ENCODE results near the gene NOL6.
"Not testable (repeated sequence)": the region's sequence is repeated elsewhere in the genome, so short reads cannot be mapped to it uniquely, and the experiment has no call there.

Gene NOL6

GRCh38 chr9:33435821-33436277 is 37.9 kb downstream of the NOL6 start:
- no peak for DNase-seq (ENCODE audit: low spot score)

GRCh38 chr9:33434317-33435105 is 39.2 kb downstream of the NOL6 start:
- DNase-seq (ENCODE audit: low spot score): no peak

GRCh38 chr9:33433871-33434270 is 39.9 kb downstream of the NOL6 start:
- no peak for DNase-seq (ENCODE audit: low spot score)

GRCh38 chr9:33431420-33431819 is 42.3 kb downstream of the NOL6 start:
- DNase-seq (ENCODE audit: low spot score): no peak

- no peak for DNase-seq (ENCODE audit: low spot score)
Observed at GRCh38 chr9:33430942-33431341, 42.8 kb downstream of the NOL6 start.

GRCh38 chr9:33429256-33429985 is 44.3 kb downstream of the NOL6 start:
- no peak for DNase-seq (ENCODE audit: low spot score)

DNA sequence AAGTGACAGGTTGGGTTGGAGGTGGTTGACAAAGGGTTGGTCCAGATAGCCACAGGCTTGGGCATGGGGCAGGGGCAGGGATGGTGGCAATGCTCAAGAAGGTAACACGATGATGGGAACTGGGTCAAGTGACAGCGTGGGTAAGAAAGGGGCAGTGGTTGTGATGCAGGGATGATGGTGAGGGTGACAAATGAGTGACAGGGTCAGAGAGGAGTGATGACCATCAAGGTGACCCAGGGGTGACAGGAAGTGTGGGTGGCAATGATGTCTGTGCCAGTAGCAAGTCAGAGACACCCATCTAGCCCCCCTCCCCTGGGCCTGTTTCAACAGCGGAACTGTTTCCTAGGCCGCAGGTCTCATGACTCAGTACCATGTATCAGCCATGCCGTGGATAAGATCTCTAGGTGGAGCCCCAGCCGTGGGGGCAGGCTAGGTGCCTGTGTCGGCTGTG is 46.9 kb downstream of the NOL6 start:
- DNase-seq (ENCODE audit: low spot score): no peak

DNA sequence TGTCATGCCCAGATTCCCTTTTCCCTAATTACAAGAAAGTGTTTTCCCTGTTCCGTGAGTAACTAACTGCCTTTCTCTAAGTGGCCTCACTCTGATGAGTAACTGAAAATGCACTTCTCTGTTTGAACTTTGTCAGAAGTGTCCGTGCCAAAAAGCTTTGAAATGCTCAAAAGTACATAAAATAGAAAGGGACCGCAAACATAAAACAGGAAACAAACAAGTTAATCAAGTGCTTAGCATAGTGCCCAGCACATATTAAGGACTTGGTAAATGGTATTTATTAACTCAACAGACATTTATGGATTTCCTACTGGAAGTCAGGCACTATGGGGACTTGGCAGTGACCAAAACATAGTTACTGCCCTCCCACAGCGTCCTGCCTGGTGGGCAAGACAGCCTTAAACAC is 48.6 kb downstream of the NOL6 start:
- no peak for DNase-seq (ENCODE audit: low spot score)

- DNase-seq (ENCODE audit: low spot score): not testable (repeated sequence)
Observed at GRCh38 chr9:33424492-33424891, 49.2 kb downstream of the NOL6 start.

DNA sequence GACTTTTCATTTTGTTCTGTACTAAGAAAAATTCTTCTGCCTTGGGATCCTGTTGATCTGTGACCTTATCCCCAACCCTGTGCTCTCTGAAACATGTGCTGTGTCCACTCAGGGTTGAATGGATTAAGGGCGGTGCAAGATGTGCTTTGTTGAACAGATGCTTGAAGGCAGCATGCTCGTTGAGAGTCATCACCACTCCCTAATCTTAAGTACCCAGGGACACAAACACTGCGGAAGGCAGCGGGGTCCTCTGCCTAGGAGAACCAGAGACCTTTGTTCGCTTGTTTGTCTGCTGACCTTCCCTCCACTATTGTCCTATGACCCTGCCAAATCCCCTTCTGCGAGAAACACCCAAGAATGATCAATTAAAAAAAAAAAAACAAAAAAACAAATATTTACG is 49.7 kb downstream of the NOL6 start:
- DNase-seq (ENCODE audit: low spot score): not testable (repeated sequence)

GRCh38 chr9:33419708-33420303 is 53.9 kb downstream of the NOL6 start:
- no peak for DNase-seq (ENCODE audit: low spot score)

GRCh38 chr9:33418090-33418489 is 55.6 kb downstream of the NOL6 start:
- DNase-seq (ENCODE audit: low spot score): no peak

DNA sequence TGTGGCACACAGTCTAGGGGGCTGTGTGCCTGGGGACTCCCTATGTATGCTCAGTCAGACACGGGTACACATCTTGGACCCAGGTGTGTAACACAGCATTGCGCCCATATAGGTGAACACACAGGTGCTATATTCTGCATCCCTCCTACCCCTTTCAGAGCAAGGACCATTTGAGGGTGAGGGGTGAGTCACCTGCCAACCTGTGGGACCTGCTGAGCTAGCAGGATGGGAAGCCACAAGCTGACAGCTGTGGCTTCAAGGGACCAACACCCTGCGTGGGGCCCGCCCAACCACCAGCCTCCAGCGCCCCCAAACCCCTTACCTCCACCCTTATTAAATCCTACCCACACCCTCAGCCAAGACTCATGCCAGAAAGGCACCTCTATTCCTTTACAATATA is 56.7 kb downstream of the NOL6 start:
- DNase-seq (ENCODE audit: low spot score): no peak

- peak; percentile 75 for DNase-seq (ENCODE audit: low spot score)
Observed at GRCh38 chr9:33415501-33416038, 58.2 kb downstream of the NOL6 start.

DNA sequence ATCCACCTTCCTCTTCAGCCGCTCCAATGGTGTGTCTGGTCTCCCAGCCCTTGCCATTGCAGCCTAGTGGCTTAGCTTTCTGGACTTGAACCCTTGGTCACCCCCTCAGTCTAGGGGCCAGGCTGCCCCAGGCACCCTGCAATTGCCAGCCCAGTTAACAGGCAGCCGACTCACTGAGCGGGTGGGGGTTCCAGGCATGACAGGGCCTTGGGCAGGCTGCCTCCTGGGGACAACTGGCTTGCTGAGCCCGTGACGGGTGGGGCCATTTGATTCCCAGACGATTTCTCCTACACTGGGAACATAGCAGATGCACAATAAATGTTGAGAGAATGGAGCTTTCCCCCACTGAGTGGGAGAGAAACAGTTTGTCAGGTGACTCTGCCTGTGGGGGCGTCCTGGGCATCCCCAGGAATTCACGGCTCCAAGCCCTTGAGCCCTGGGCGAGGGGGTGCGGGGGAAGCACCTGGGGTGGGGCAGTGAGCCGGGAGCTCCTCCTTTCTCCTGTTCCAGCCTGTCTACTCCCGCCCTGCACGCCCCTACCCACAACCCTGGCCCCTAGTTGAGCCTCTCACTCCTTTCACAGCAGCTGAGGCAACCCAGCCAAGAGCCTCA is 58.7 kb downstream of the NOL6 start:
- no peak for DNase-seq (ENCODE audit: low spot score)

GRCh38 chr9:33414268-33414667 is 59.5 kb downstream of the NOL6 start:
- DNase-seq (ENCODE audit: low spot score): no peak
